Measurements from ENCODE around the gene ELOVL6.

DNA sequence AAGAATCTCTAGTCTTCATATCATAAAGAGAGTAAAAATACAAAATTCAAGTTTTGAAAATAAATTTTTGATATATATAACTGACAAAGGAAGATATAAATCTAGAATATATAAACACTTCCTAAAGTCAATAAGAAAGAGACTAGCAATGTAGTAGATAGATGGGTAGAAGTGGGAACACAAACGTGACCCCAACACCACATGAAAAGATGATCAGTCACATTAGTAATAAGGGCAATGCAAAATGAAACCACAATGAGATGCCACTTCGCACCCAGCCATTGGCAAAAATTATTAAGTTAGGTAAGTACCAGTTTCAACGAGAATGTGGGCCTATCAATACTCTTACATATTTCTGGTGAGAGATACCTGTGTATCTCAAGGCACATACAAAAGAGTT, 179.3 kb downstream of the ELOVL6 start:
- TF ChIP-seq EP300 (IDR thresholded peaks at IDR 0.05) (no peak), POLR2A (IDR thresholded peaks at IDR 0.05) (no peak)
- TF ChIP-seq, protein P1, sequence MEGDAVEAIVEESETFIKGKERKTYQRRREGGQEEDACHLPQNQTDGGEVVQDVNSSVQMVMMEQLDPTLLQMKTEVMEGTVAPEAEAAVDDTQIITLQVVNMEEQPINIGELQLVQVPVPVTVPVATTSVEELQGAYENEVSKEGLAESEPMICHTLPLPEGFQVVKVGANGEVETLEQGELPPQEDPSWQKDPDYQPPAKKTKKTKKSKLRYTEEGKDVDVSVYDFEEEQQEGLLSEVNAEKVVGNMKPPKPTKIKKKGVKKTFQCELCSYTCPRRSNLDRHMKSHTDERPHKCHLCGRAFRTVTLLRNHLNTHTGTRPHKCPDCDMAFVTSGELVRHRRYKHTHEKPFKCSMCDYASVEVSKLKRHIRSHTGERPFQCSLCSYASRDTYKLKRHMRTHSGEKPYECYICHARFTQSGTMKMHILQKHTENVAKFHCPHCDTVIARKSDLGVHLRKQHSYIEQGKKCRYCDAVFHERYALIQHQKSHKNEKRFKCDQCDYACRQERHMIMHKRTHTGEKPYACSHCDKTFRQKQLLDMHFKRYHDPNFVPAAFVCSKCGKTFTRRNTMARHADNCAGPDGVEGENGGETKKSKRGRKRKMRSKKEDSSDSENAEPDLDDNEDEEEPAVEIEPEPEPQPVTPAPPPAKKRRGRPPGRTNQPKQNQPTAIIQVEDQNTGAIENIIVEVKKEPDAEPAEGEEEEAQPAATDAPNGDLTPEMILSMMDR (IDR thresholded peaks at IDR 0.05), result no peak
